ENCODE data around the gene CSRNP3.

Gene CSRNP3

DNA sequence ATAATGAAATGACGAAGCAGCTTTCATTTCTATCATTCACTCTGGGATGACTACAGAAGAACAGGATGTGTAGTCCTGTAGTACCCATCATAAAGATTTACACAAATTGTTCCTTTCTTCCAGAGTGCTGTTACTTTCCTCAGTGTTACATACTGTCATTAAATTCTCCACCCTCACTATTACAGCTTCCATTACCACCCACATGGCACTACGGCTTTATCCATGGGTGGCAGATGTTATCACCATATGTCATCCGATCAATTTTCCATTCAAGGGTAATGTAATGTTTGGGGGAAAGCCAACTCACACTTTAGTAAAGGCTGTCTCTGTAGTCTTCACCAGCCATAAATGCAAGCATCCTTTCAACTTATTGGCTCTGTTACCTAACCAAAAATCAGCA is 7.1 kb upstream of the CSRNP3 start:
- no peak for TF ChIP-seq FOXM1 (IDR thresholded peaks at IDR 0.05; ENCODE audit: borderline replicate concordance, low read depth)
- TF ChIP-seq EP300 (IDR thresholded peaks at IDR 0.05; ENCODE audit: borderline replicate concordance) = no peak
- no peak for TF ChIP-seq TEAD4 (IDR thresholded peaks at IDR 0.05)
- no peak for TF ChIP-seq REST (IDR thresholded peaks at IDR 0.05; ENCODE audit: low read depth)
- TF ChIP-seq TCF12 (IDR thresholded peaks at IDR 0.05; ENCODE audit: low read depth) = no peak
- TF ChIP-seq NFIC (IDR thresholded peaks at IDR 0.05) = no peak
- TF ChIP-seq CREB1 (IDR thresholded peaks at IDR 0.05; ENCODE audit: low read depth) = no peak
- no peak for TF ChIP-seq CEBPB (IDR thresholded peaks at IDR 0.05)
- no peak for TF ChIP-seq ZBTB7A (IDR thresholded peaks at IDR 0.05; ENCODE audit: low read depth)
- TF ChIP-seq YY1 (IDR thresholded peaks at IDR 0.05; ENCODE audit: low read depth) = no peak
- no peak for TF ChIP-seq RAD21 (IDR thresholded peaks at IDR 0.05; ENCODE audit: low read depth)
- no peak for TF ChIP-seq TAF1 (IDR thresholded peaks at IDR 0.05; ENCODE audit: low read depth)

DNA sequence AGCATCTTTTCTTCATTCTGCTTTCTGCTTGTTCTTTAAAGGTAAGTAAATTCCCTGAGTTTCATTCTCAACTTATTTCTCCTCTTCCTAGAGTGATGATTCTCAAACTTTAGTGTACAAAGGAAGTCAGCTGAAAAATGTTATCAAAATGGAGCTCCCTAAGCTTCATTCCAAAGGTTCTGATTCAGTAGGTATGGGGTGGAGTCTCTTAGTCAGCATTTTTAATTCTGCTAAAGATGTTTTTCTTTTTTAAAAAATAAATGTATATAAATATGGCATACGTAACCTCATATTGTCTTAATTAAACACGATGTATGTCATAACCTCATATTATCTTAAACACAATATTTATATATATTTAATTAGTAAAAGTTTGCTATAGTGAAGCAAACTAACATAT is 3.1 kb upstream of the CSRNP3 start:
- TF ChIP-seq EGR1 (IDR thresholded peaks at IDR 0.05) = no peak
- TF ChIP-seq YY1 (IDR thresholded peaks at IDR 0.05; ENCODE audit: low read depth) = no peak
- TF ChIP-seq USF1 (IDR thresholded peaks at IDR 0.05) = no peak
- no peak for TF ChIP-seq CREB1 (IDR thresholded peaks at IDR 0.05; ENCODE audit: low read depth)
- no peak for TF ChIP-seq TCF12 (IDR thresholded peaks at IDR 0.05; ENCODE audit: low read depth)
- TF ChIP-seq REST (IDR thresholded peaks at IDR 0.05; ENCODE audit: low read depth) = no peak
- no peak for TF ChIP-seq RAD21 (IDR thresholded peaks at IDR 0.05; ENCODE audit: low read depth)
- no peak for TF ChIP-seq TAF1 (IDR thresholded peaks at IDR 0.05; ENCODE audit: low read depth)
- TF ChIP-seq, protein P1, sequence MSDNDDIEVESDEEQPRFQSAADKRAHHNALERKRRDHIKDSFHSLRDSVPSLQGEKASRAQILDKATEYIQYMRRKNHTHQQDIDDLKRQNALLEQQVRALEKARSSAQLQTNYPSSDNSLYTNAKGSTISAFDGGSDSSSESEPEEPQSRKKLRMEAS (IDR thresholded peaks at IDR 0.05) = no peak

DNA sequence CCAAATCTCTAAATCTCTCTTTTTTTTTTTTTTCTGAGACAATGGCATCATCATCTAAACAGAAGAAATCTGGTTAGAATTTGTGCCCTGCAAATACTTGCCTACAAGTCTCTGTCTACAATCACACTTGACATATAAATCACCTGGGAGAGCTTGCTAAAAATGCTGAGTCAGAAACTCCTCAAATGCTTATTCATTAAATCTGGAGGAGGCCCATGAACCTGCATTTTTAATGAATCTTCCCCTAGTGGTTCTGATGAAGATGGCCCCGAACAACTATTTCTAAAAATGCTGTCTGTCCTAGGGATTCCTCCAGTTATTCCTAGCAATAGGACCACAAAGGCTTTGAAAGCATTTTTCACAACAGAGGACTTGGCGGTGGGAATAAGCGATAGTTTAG is 1.6 kb upstream of the CSRNP3 start:
- TF ChIP-seq TCF12 (IDR thresholded peaks at IDR 0.05; ENCODE audit: low read depth) (no peak), CREB1 (IDR thresholded peaks at IDR 0.05; ENCODE audit: low read depth) (no peak), FOXM1 (IDR thresholded peaks at IDR 0.05; ENCODE audit: borderline replicate concordance, low read depth) (no peak), RAD21 (IDR thresholded peaks at IDR 0.05; ENCODE audit: low read depth) (no peak), EP300 (IDR thresholded peaks at IDR 0.05; ENCODE audit: borderline replicate concordance) (no peak), USF1 (IDR thresholded peaks at IDR 0.05) (no peak), TEAD4 (IDR thresholded peaks at IDR 0.05) (no peak), NFIC (IDR thresholded peaks at IDR 0.05) (no peak), EGR1 (IDR thresholded peaks at IDR 0.05) (no peak), TAF1 (IDR thresholded peaks at IDR 0.05; ENCODE audit: low read depth) (no peak), REST (IDR thresholded peaks at IDR 0.05; ENCODE audit: low read depth) (no peak), YY1 (IDR thresholded peaks at IDR 0.05; ENCODE audit: low read depth) (no peak), ZBTB7A (IDR thresholded peaks at IDR 0.05; ENCODE audit: low read depth) (no peak), CEBPB (IDR thresholded peaks at IDR 0.05) (no peak)
- TF ChIP-seq, protein P1 (IDR thresholded peaks at IDR 0.05) = no peak

DNA sequence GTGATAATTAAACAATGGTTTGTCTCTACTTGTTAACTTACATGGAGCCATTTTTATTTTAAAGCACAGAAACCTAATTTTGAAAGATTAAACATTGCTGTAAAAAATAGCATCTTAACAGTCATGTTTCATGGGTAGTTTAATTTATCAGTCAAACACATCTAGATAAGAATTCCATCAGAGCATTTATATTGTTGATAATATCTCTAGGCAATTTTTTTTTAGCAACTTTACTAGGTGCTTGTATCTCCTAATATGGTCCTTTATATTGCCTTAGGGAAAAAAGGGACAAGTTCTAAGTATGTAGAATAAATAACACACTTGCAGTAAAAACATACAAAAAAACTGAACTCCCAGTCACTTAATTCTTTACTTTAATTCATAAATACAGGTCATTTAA is 863 bp downstream of the CSRNP3 start:
- TF ChIP-seq CREB1 (IDR thresholded peaks at IDR 0.05; ENCODE audit: low read depth) (no peak), TAF1 (IDR thresholded peaks at IDR 0.05; ENCODE audit: low read depth) (no peak), REST (IDR thresholded peaks at IDR 0.05; ENCODE audit: low read depth) (no peak), EP300 (IDR thresholded peaks at IDR 0.05; ENCODE audit: borderline replicate concordance) (no peak), EGR1 (IDR thresholded peaks at IDR 0.05) (no peak), CEBPB (IDR thresholded peaks at IDR 0.05) (no peak), RAD21 (IDR thresholded peaks at IDR 0.05; ENCODE audit: low read depth) (no peak), TEAD4 (IDR thresholded peaks at IDR 0.05) (no peak), YY1 (IDR thresholded peaks at IDR 0.05; ENCODE audit: low read depth) (no peak)
- TF ChIP-seq, protein P1 (IDR thresholded peaks at IDR 0.05) = no peak
